Measurements from ENCODE around the gene ZIM2.

- TF ChIP-seq CTCF (IDR thresholded peaks at IDR 0.05 in 8 of 11, conservative IDR thresholded peaks at IDR 0.05 in 3 of 11) (no peak), POLR2A (IDR thresholded peaks at IDR 0.05) (no peak)
Measured at GRCh38 chr19:56760842-56761241, 79.7 kb downstream of the ZIM2 start.
